ENCODE results near the gene AKAP13.

AKAP13 gene

DNA sequence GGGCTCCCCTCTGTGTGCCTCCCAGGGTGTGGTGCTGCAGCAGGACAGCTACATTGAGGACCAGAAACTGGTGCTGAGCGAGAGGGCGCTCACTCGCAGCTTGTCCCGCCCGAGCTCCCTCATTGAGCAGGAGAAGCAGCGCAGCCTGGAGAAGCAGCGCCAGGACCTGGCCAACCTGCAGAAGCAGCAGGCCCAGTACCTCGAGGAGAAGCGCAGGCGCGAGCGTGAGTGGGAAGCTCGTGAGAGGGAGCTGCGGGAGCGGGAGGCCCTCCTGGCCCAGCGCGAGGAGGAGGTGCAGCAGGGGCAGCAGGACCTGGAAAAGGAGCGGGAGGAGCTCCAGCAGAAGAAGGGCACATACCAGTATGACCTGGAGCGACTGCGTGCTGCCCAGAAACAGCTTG, 360.6 kb downstream of the AKAP13 start:
- no peak for DNase-seq (ENCODE audit: low spot score)

DNA sequence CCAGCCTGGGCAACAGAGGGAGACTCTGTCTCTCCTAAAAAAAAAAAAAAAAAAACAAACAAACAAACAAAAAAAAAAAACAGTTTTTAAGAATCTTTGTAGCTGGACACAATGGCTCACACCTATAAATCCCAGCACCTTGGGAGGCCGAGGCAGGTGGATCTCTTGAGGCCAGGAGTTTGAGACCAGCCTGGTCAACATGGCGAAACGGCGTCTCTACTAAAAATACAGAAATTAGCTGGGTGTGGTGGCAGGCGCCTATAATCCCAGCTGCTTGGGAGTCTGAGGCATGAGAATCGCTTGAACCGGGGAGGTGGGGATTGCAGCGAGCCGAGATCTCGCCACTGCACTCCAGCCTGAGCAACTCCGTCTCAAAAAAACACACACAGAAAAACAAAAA, 361.3 kb downstream of the AKAP13 start:
- no peak for DNase-seq (ENCODE audit: low spot score)

- no peak for DNase-seq (ENCODE audit: low spot score)
These were observed 361.9 kb downstream of the AKAP13 start for GRCh38 chr15:85742186-85742821.

GRCh38 chr15:85743392-85744055, 363.1 kb downstream of the AKAP13 start:
- no peak for DNase-seq (ENCODE audit: low spot score)

DNA sequence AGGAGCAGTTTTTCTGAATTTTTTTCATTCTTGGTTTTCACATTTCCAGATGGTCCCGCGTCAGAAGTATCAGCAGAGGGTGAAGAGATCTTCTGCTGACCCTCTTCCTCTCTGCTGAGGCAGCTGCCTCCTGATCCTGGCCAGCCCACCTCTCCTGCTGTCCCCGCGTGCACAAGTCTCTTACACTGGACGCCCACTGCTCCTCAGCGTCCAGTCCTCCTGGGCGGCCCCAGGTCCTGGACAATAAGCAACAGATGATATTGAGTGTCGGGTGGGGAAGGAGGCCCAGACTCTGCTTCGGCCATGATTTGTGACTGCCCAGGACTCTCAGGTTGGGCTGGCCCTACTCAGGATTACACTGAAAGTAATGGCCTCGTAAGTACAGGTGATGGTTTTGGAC, 364.2 kb downstream of the AKAP13 start:
- DNase-seq (ENCODE audit: low spot score) = no peak

- no peak for DNase-seq (ENCODE audit: low spot score)
These were observed 364.6 kb downstream of the AKAP13 start for GRCh38 chr15:85745023-85745422.

- DNase-seq (ENCODE audit: low spot score) = no peak
These were observed 365.2 kb downstream of the AKAP13 start for GRCh38 chr15:85745525-85746150.

DNA sequence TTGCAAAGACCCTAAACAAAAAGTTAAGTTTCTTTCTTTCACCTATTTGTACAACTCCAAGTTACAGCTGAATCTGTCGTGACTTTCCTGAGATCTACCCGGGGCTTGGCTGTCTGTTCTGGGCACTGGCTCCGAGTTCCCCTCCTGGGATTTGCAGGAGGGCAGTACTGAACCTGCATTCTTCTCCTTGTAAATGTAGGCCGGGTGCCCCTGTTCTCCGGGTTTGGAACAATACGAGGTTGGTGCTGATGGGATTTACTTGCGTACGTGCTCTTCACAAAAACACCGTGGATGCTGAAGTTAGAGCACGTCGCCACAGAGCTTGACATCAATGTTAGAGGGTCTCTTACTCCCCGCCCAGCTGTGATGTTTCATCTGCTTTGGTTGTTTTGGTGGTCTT, 366.2 kb downstream of the AKAP13 start:
- DNase-seq (ENCODE audit: low spot score) = no peak

DNA sequence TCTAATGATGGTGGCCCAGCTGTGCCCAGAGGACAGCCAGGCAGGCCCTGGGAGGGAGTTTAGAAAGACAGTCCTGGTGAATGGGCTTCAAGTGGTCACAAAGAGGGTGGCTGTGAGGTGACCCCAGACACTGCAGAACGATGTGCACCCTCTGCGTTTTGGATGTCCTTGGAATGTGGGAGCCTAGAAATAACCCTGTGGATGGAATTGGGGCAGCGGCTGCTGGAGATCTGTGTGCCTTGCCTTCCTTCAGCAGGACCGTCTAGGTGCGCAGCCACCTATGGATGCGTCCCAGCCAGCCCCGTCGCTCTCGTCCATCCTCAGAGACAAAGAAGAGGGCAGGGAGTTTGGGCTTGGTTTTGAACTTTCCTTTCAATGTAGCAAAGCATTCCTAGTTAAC, 367.8 kb downstream of the AKAP13 start:
- DNase-seq (ENCODE audit: low spot score) = no peak

- no peak for DNase-seq (ENCODE audit: low spot score)
These were observed 368.3 kb downstream of the AKAP13 start for GRCh38 chr15:85748729-85749128.

GRCh38 chr15:85749261-85750151, 369.1 kb downstream of the AKAP13 start:
- DNase-seq (ENCODE audit: low spot score) = no peak

- DNase-seq (ENCODE audit: low spot score) = no peak
These were observed 370.2 kb downstream of the AKAP13 start for GRCh38 chr15:85750319-85751290.

DNA sequence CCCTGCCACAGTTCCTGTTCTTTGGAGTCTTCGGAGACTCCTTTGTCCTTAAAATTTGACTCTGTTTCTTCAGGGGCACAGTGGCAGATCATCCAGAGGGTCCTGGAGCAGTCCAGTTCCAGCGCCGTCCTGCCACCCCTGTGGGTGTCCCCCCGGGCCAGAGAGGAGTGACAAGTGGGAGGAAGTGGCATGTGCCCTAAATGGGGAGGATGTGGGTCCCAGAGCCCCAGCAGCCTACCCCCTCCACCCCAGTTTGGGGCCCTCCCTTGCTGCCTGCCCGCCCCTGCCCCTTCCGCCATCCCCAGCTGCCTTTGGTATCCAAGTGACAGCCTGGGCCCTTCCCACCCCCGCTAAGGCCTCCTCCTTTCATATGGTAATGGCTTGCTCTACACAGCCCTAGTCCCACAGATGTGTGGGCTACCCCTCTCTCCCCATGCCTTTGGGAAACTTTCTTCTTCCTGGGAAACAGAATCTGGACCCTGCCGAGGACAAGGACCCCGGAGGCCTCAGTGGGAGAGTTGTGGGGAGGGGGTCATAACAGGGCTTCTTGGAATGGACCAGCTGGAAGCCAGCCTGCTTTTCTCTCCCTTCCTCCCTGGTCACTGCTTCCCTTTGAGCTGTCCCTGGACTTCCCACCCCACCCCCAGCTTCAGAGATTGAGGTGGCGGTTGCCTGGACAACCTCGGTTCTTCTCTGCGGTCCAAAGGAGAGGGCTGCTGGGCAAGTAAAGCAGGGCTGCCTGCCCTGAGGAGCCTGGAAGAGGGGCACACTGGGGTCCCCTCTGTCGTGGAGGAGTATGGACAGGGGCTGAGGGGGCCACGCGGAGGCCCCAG, 371.1 kb downstream of the AKAP13 start:
- no peak for DNase-seq (ENCODE audit: low spot score)

DNA sequence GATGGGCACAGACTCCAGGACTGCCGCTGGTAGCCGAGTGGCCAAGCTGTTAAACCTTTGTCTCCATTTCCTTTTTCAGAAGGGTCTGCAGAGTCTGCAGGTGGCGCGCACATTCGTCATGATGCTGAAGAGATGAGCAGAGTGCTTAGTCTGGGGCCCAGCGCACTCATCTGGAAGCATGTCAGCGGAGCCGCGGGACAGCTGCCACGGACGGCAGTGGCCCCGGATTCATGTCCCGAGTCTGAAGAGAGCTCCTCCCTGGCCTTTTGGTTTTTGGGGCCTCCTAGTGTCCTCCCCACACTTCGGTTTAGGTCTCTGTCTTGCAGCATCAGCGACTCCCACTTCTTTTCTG, 371.7 kb downstream of the AKAP13 start:
- no peak for DNase-seq (ENCODE audit: low spot score)

DNA sequence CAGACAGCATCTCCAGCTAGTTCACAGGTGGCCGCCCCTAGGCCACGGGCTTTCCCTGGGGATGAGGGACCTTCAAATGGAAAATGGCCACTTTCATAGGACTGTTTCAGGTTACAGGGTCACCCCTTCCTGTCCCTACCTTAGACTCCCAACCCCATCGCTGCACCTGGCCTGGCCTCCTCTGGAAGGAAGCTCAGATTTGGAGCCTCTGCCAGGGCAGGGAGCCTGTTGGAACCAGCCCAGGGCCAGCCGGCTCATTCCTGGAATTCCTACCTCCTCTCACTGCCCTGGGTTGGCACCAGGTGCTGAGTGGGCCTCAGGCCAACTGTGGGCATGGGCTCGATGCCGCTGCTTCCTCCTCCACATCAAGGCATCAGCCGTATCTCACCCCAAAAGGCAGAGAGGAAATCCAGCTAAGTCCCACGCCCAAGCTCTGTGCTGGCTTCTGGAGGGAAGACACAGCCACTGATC, 372.1 kb downstream of the AKAP13 start:
- DNase-seq (ENCODE audit: low spot score) = no peak

- no peak for DNase-seq (ENCODE audit: low spot score)
These were observed 372.9 kb downstream of the AKAP13 start for GRCh38 chr15:85753261-85753660.

DNA sequence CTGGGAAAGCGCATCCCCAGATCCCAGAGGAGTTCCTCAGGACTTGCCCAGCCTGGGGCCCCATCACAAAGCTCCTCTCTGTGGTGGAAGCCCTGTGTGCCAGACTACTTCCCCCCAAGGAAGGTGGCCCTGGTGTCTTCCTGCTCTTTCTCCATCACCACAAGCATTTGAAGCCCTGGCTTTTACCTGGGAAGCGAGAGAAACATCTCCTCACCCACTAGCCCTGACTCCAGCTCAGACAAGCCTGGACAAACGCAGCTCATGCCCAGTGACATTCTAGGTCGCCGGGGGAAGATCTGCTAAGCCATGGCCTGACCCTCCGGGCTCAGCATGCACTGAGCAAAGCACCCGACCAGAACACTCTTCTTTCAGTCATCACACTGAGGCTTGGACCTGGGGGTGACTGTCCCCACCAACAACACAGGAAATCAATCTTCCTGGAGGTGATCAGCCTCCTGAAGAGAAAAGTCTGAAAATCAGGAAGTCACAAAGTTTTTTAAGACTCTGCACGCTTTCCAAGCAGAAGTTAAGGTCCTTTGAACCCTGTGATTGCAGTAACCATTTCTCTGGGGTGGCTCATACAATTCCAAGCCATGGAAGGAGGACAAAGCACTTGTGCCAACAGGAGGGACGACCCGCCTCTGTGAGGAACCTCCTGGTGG, 373.5 kb downstream of the AKAP13 start:
- no peak for DNase-seq (ENCODE audit: low spot score)

DNA sequence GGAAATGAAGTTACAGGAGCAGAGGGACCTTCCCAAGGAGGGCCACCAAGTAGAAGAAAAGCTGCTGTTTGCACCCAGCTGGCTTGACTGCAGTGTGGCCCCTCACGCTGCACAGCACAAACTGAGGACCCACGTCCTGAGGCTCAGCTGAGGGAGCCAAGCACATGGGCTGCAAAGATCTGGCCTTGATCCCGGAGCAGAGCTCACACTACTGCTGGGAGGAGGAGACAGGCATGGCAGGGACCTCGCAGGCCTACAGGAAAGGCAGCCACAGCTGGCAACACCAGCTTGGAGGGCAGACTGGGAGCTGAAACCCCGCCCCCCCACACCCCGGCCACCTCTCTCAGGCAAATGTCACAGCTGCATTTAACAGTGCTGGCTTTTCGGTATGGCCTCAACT, 374.6 kb downstream of the AKAP13 start:
- DNase-seq (ENCODE audit: low spot score) = no peak

GRCh38 chr15:85755471-85755870, 375.1 kb downstream of the AKAP13 start:
- DNase-seq (ENCODE audit: low spot score) = no peak

DNA sequence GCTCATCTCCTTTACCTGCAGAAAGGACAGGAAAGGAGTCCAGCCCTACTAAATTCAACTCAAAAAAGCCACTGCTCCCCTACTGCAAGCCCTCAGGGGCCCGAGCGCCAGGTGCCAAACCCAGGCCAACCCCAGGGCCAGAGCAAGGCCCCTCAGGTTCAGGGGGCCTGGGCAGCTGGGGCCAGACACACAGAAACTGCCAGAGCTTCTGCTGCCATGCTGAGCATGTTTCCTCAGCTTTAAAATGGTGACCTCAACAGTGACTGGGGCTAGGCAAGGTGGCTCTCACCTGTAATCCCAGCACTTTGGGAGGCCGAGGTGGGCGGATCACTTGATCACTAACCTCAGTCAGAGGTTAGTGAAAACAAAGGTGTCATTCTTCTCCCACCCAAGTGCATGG, 375.5 kb downstream of the AKAP13 start:
- no peak for DNase-seq (ENCODE audit: low spot score)

Data from HuH-7 (cell line).